PC-3 (cell line): Measurements from ENCODE around the gene HOXC12. TPM values are rescaled to one million over a fixed set of nuclear protein-coding genes. Genes with fewer than 3 reads are reported as not detected.

Experiments used
- ATAC-seq: fragments of 200-7000 bp; cut with Tn5 transposase; 2 replicates; pipeline ENCODE4 v1.9.1; 2020; ENCODE audit warnings: mild to moderate bottlenecking, moderate library complexity
- BruUV-seq: library from RNA; stranded (reverse); fragments of 400-500 nt; replicated peaks from 2 replicates; lab custom pipeline; 2021; lab: Mats Ljungman, UMichigan
- CTCF ChIA-PET: fragments of 300-600 bp; sonication (Branson Sonifier 250); formaldehyde crosslinking; loops from one replicate; lab custom pipeline; 2022; ENCODE audit warnings: antibody characterized with exemption; lab: Charles Lee
- POLR2A ChIA-PET: fragments of 300-600 bp; sonication (Branson Sonifier 250); formaldehyde crosslinking; loops from one replicate; lab custom pipeline; 2022; ENCODE audit warnings: antibody characterized with exemption; ENCODE audit not compliant: unreplicated experiment; lab: Charles Lee
- DNase-seq: peaks from one replicate; pipeline ENCODE4 v3.0.0-alpha.2; 2015
- H2AFZ ChIP-seq: fragments of 300-600 bp; sonication (generic); 2 replicates; pipeline ENCODE4 v1.6.0; 2016; ENCODE audit warnings: antibody characterized with exemption, low read length
- H3F3A ChIP-seq: fragments of 300-600 bp; sonication (generic); one replicate; pipeline ENCODE4 v1.6.0; 2017; ENCODE audit warnings: antibody characterized with exemption, low read length, control low read depth, mild to moderate bottlenecking; ENCODE audit not compliant: unreplicated experiment
- H3K27ac ChIP-seq: fragments of 300-600 bp; sonication (generic); 2 replicates; pipeline ENCODE4 v1.5.1; 2016; ENCODE audit warnings: mild to moderate bottlenecking, low read length
- H3K27me3 ChIP-seq: fragments of 300-600 bp; sonication (generic); 2 replicates; pipeline ENCODE4 v1.6.1; 2016; ENCODE audit warnings: low read length, mixed read lengths
- H3K36me3 ChIP-seq: fragments of 300-600 bp; sonication (generic); 2 replicates; pipeline ENCODE4 v1.6.1; 2016; ENCODE audit warnings: low read depth, mixed run types, low read length, mixed read lengths
- H3K4me1 ChIP-seq: fragments of 300-600 bp; sonication (generic); 2 replicates; pipeline ENCODE4 v1.5.1; 2016; ENCODE audit warnings: low read length; ENCODE audit not compliant: insufficient read depth
- H3K4me2 ChIP-seq: fragments of 300-600 bp; sonication (generic); 2 replicates; pipeline ENCODE4 v1.6.0; 2016; ENCODE audit warnings: low read length
- H3K4me3 ChIP-seq: fragments of 300-600 bp; sonication (generic); 2 replicates; pipeline ENCODE4 v1.5.1; 2016; ENCODE audit warnings: mild to moderate bottlenecking, low read length, mixed read lengths
- H3K79me2 ChIP-seq: fragments of 300-600 bp; sonication (generic); 2 replicates; pipeline ENCODE4 v1.6.1; 2017; ENCODE audit warnings: low read length, mixed read lengths
- H3K9ac ChIP-seq: fragments of 300-600 bp; sonication (generic); 2 replicates; pipeline ENCODE4 v1.6.0; 2016; ENCODE audit warnings: mild to moderate bottlenecking, low read length
- H3K9me2 ChIP-seq: fragments of 300-600 bp; sonication (generic); replicated peaks from 2 replicates; pipeline ENCODE4 v1.6.1; 2016; ENCODE audit warnings: mixed run types, low read length, mixed read lengths
- H3K9me3 ChIP-seq: fragments of 300-600 bp; sonication (generic); 2 replicates; pipeline ENCODE4 v1.6.1; 2016; ENCODE audit warnings: low read length, mixed read lengths
- H4K20me1 ChIP-seq: fragments of 300-600 bp; sonication (generic); 2 replicates; pipeline ENCODE4 v1.6.1; 2016; ENCODE audit warnings: low read length, mixed read lengths
- EZH2 ChIP-seq: fragments of 300-600 bp; sonication (generic); IDR thresholded peaks from one replicate; pipeline ENCODE4 v1.6.1; 2017; ENCODE audit warnings: antibody characterized with exemption, mild to moderate bottlenecking, low read length; ENCODE audit not compliant: unreplicated experiment
- EZH2phosphoT487 ChIP-seq: fragments of 300-600 bp; sonication (generic); IDR thresholded peaks from 2 replicates; pipeline ENCODE4 v1.6.1; 2018; ENCODE audit warnings: mild to moderate bottlenecking, antibody characterized with exemption, low read length, borderline replicate concordance
- intact Hi-C: fragments of 100-400 bp; cut with micrococcal nuclease; formaldehyde crosslinking; loops from 2 replicates; pipeline ENCODE4 v1.9.0; 2023
- total RNA-seq: library from RNA; depleted of rRNA; stranded (reverse); fragments of >200 nt; gene quantifications from 2 replicates; pipeline ENCODE4 v1.2.3, GENCODE V29; 2014
- TF ChIP-seq, protein P1 (sequence below): fragments of 300-600 bp; sonication (generic); conservative IDR thresholded peaks from 2 replicates; pipeline ENCODE4 v1.5.1; 2017; ENCODE audit warnings: antibody characterized with exemption, low read depth, mild to moderate bottlenecking, low read length

Gene HOXC12
- total RNA-seq, 1 experiment from 2014 or later = 0.33 TPM

GRCh38 chr12:53973236-53974042, 18.7 kb downstream of the HOXC12 start:
- intact Hi-C loops = no loop called here
- TF ChIP-seq, protein P1, sequence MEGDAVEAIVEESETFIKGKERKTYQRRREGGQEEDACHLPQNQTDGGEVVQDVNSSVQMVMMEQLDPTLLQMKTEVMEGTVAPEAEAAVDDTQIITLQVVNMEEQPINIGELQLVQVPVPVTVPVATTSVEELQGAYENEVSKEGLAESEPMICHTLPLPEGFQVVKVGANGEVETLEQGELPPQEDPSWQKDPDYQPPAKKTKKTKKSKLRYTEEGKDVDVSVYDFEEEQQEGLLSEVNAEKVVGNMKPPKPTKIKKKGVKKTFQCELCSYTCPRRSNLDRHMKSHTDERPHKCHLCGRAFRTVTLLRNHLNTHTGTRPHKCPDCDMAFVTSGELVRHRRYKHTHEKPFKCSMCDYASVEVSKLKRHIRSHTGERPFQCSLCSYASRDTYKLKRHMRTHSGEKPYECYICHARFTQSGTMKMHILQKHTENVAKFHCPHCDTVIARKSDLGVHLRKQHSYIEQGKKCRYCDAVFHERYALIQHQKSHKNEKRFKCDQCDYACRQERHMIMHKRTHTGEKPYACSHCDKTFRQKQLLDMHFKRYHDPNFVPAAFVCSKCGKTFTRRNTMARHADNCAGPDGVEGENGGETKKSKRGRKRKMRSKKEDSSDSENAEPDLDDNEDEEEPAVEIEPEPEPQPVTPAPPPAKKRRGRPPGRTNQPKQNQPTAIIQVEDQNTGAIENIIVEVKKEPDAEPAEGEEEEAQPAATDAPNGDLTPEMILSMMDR = no peak
- Histone ChIP-seq H3K79me2 (no peaks in the 10 kb centered on the region), H3K4me3 (peak overlapping the region; percentile 75), H3K4me1 (peaks cover 26% of the 10 kb centered on the region), H3K9me2 (no peaks in the 10 kb centered on the region), H2AFZ (peak overlapping the region; percentile 89), H3K27me3 (no peaks in the 10 kb centered on the region), H3K9me3 (no peaks in the 10 kb centered on the region), H3K27ac (no peak overlapping the region), H4K20me1 (no peaks in the 10 kb centered on the region), H3K9ac (peak overlapping the region; percentile 77; the same call in 1 of the 2 replicates), H3K4me2 (peak overlapping the region; percentile 95), H3K36me3 (no peaks in the 10 kb centered on the region), H3F3A (no peaks in the 10 kb centered on the region)
- no TSS peak for BruUV-seq
- DNase-seq (peak; percentile 12), ATAC-seq (peak; percentile 7; the same call in 1 of the 2 replicates)
- ChIA-PET POLR2A (no interaction called here), CTCF (interaction anchor here (0.6 kb wide), 1 partner anchor 229 kb away, joined by 4 read pairs; no protein-coding TSS in a partner anchor)

GRCh38 chr12:53974084-53975063, 19.7 kb downstream of the HOXC12 start, which contains the start of gene HOTAIR:
Gene HOTAIR (minus strand): TSS chr12:53974954.
- DNase-seq = peak; percentile 53
- Histone ChIP-seq H4K20me1 (no peaks in the 10 kb centered on the region), H3K4me3 (peak within 1 kb of the TSS; percentile 75), H2AFZ (peak within 1 kb of the TSS; percentile 89), H3K9me2 (no peaks in the 10 kb centered on the region), H3K27me3 (no peaks in the 10 kb centered on the region), H3K27ac (no peak within 1 kb of the TSS), H3K36me3 (no peaks in the 10 kb centered on the region), H3K4me1 (peaks cover 35% of the 10 kb centered on the region), H3F3A (no peaks in the 10 kb centered on the region), H3K9me3 (no peaks in the 10 kb centered on the region), H3K4me2 (peak within 1 kb of the TSS; percentile 95), H3K79me2 (no peaks in the 10 kb centered on the region), H3K9ac (peak within 1 kb of the TSS; percentile 77)
- BruUV-seq = no TSS peak
- intact Hi-C loops = no loop called here
- TF ChIP-seq, protein P1 = no peak
- TF ChIP-seq EZH2 (no peak), EZH2phosphoT487 (no peak)
- POLR2A ChIA-PET = no interaction called here
- peak; percentile 40 for ATAC-seq
- CTCF ChIA-PET = interaction anchor here (0.6 kb wide), 1 partner anchor 230 kb away, joined by 4 read pairs; no protein-coding TSS in a partner anchor
